Gastroesophageal sphincter (tissue), 3 donors: Measurements from ENCODE around the gene ZNF106.

Experiments used
- EP300 ChIP-seq: sonication (generic); formaldehyde crosslinking; IDR thresholded peaks from one replicate; pipeline ENCODE4 v1.6.1; 2017; ENCODE audit warnings: antibody characterized with exemption, mild to moderate bottlenecking
- POLR2A ChIP-seq, 2 donors: fragments of 450-650 bp; IDR thresholded peaks; one replicate each; pipeline ENCODE4 v1.6.1; 2017; ENCODE audit warnings: antibody characterized with exemption in 2 of 2, mild to moderate bottlenecking in 2 of 2, moderate library complexity in 1 of 2
- POLR2AphosphoS5 ChIP-seq: sonication (generic); formaldehyde crosslinking; IDR thresholded peaks from one replicate; pipeline ENCODE4 v1.6.1; 2017; ENCODE audit warnings: antibody characterized with exemption
- TF ChIP-seq, protein P1 (sequence below), 4 experiments: fragments of 200-600 bp in 2 of 4; fragments of 450-650 bp in 2 of 4; sonication (generic) in 1 of 4; IDR thresholded peaks; one replicate each; pipeline ENCODE4 v1.5.1; 2017 to 2019; ENCODE audit warnings: antibody characterized with exemption in 4 of 4, mild to moderate bottlenecking in 2 of 4, moderate library complexity in 2 of 4

GRCh38 chr15:42448281-42448680 is 42.7 kb downstream of the ZNF106 start:
- TF ChIP-seq POLR2AphosphoS5 (no peak), EP300 (no peak), POLR2A (IDR thresholded peaks at IDR 0.05) (no peak)
- TF ChIP-seq, protein P1, sequence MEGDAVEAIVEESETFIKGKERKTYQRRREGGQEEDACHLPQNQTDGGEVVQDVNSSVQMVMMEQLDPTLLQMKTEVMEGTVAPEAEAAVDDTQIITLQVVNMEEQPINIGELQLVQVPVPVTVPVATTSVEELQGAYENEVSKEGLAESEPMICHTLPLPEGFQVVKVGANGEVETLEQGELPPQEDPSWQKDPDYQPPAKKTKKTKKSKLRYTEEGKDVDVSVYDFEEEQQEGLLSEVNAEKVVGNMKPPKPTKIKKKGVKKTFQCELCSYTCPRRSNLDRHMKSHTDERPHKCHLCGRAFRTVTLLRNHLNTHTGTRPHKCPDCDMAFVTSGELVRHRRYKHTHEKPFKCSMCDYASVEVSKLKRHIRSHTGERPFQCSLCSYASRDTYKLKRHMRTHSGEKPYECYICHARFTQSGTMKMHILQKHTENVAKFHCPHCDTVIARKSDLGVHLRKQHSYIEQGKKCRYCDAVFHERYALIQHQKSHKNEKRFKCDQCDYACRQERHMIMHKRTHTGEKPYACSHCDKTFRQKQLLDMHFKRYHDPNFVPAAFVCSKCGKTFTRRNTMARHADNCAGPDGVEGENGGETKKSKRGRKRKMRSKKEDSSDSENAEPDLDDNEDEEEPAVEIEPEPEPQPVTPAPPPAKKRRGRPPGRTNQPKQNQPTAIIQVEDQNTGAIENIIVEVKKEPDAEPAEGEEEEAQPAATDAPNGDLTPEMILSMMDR (IDR thresholded peaks at IDR 0.05) = no peak
